Activated CD8-positive, alpha-beta T cell treated with anti-CD3 and anti-CD28 coated beads for 36 hours (primary cell): ENCODE results near the gene ACOD1. TPM values are rescaled to one million over a fixed set of nuclear protein-coding genes. Genes with fewer than 3 reads are reported as not detected.

Source experiments
- ATAC-seq: fragments of 200-7000 bp; cut with Tn5 transposase; one replicate; pipeline ENCODE4 v1.10.0; 2021; ENCODE audit warnings: mild to moderate bottlenecking, moderate library complexity
- CTCF ChIA-PET: fragments of 350-600 bp; sonication (Branson Sonifier 250); formaldehyde crosslinking; loops from one replicate; lab custom pipeline; 2021; ENCODE audit warnings: antibody characterized with exemption; lab: Charles Lee
- POLR2A ChIA-PET: fragments of 350-600 bp; sonication (Branson Sonifier 250); formaldehyde crosslinking; loops from one replicate; lab custom pipeline; 2021; ENCODE audit warnings: antibody characterized with exemption; lab: Charles Lee
- DNase-seq: peaks from one replicate; pipeline ENCODE4 v3.0.0-alpha.2; 2020
- H3K27ac Mint-ChIP-seq: one replicate; pipeline ENCODE4 v1.8.0; 2021; ENCODE audit warnings: mild to moderate bottlenecking, mixed read lengths
- H3K27me3 Mint-ChIP-seq: one replicate; pipeline ENCODE4 v1.8.0; 2021; ENCODE audit warnings: mixed read lengths
- H3K36me3 Mint-ChIP-seq: one replicate; pipeline ENCODE4 v1.8.0; 2021; ENCODE audit warnings: low read depth, mixed read lengths
- H3K4me1 Mint-ChIP-seq: one replicate; pipeline ENCODE4 v1.8.0; 2021; ENCODE audit warnings: low read depth, mixed read lengths
- H3K4me3 Mint-ChIP-seq: one replicate; pipeline ENCODE4 v1.8.0; 2021; ENCODE audit warnings: mild to moderate bottlenecking, moderate library complexity, mixed read lengths
- H3K9me3 Mint-ChIP-seq: one replicate; pipeline ENCODE4 v1.8.0; 2021; ENCODE audit warnings: mixed read lengths
- CTCF ChIP-seq: fragments of 200-600 bp; IDR thresholded peaks from one replicate; pipeline ENCODE4 v1.8.0; 2022; ENCODE audit warnings: antibody characterized with exemption, mild to moderate bottlenecking
- intact Hi-C: fragments of 100-400 bp; cut with micrococcal nuclease; formaldehyde crosslinking; loops from one replicate; pipeline ENCODE4 v1.10.0; 2022
- total RNA-seq, 2 experiments: library from RNA; stranded (reverse); gene quantifications; one replicate each; pipeline ENCODE4 v1.2.3, GENCODE V29; 2021

Gene ACOD1
- total RNA-seq, 2 experiments from 2014 or later = not detected

- POLR2A ChIA-PET = interaction anchor here (0.8 to 2.4 kb wide), 4 partner anchors 9 to 24 kb away, joined by 3 to 17 read pairs (median 6); partner anchors contain the start of gene FBXL3
- Mint-ChIP-seq H3K4me3 (no peak overlapping the region), H3K9me3 (no peaks in the 10 kb centered on the region), H3K36me3 (peaks cover 40% of the 10 kb centered on the region), H3K27ac (peak overlapping the region; percentile 28), H3K27me3 (no peaks in the 10 kb centered on the region), H3K4me1 (peaks cover 31% of the 10 kb centered on the region)
- CTCF ChIA-PET = interaction anchor here (1.1 to 4.4 kb wide), 10 partner anchors 8 to 50 kb away, joined by 3 to 26 read pairs (median 4); partner anchors contain the start of gene CLN5
- intact Hi-C loops = loop anchor here (10.0 kb wide), 1 partner anchor 473 kb away; no protein-coding TSS in a partner anchor
- TF ChIP-seq CTCF = no peak
- peak; percentile 13 for ATAC-seq
- no peak for DNase-seq
Measured at GRCh38 chr13:77001963-77002587, 53.8 kb downstream of the ACOD1 start.

DNA sequence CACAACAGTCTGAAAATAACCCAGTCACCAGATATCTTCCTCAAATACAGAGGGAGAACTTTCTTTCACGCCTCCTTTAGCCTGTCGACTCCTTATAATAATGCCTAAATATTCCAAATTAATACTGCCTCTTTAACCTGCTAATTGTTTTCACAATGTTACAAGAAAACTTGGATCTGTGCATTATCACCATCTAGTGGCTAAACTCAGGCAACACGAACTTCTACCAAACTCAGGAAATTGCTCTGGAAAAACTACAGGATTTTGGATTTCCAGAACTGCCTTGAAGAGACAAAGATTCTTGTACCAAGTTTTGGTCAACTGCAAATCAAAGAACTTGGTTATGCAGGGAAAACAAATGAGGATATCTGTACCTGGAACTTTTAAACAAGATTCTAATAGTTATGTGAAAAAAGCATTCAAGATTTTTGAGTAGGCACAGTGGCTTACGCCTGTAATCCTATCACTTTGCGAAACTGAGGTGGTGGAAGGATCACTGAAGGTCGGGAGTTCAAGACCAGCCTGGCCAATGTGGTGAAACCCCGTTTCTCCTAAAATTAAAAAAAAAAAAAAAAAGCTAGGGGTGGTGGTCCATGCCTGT is 54.4 kb downstream of the ACOD1 start:
- Mint-ChIP-seq H3K4me1 (peaks cover 34% of the 10 kb centered on the region), H3K27me3 (no peaks in the 10 kb centered on the region), H3K9me3 (no peaks in the 10 kb centered on the region), H3K27ac (no peak overlapping the region), H3K4me3 (no peak overlapping the region), H3K36me3 (peaks cover 41% of the 10 kb centered on the region)
- ATAC-seq (no peak), DNase-seq (no peak)
- ChIA-PET CTCF (interaction anchor here (1.0 to 4.4 kb wide), 10 partner anchors 8 to 49 kb away, joined by 3 to 26 read pairs (median 4); partner anchors contain the start of gene CLN5), POLR2A (interaction anchor here (0.8 to 2.4 kb wide), 3 partner anchors 10 to 24 kb away, joined by 4 to 17 read pairs (median 8); partner anchors contain the start of gene FBXL3)
- intact Hi-C loops = loop anchor here (10.0 kb wide), 1 partner anchor 472 kb away; no protein-coding TSS in a partner anchor
- TF ChIP-seq CTCF = peak; percentile 58

Other genes starting within 250 kb of the ACOD1 start
- 10 to 100 TPM; 14.3 to 14.8 TPM for gene KCTD12, start 62.1 kb upstream of the ACOD1 start, total RNA-seq
- 10 to 100 TPM; 14.5 to 16.9 TPM for gene CLN5, start 43.6 kb downstream of the ACOD1 start, total RNA-seq
- 10 to 100 TPM; 32.8 to 34.3 TPM for gene FBXL3, start 78.6 kb downstream of the ACOD1 start, total RNA-seq